ENCODE measurements around the gene NOL6. TPM values are rescaled to one million over a fixed set of nuclear protein-coding genes. Genes with fewer than 3 reads are reported as not detected.

Gene NOL6
- total RNA-seq, 1 experiment from 2014 or later, result 36.4 TPM

GRCh38 chr9:33463151-33463550 lies 10.6 kb downstream of the NOL6 start:
- TF ChIP-seq ATF3 (IDR thresholded peaks at IDR 0.05) (no peak), RAD21 (IDR thresholded peaks at IDR 0.05; ENCODE audit: low read depth) (no peak), SIN3A (IDR thresholded peaks at IDR 0.05; ENCODE audit: low read depth) (no peak), CEBPB (IDR thresholded peaks at IDR 0.05; ENCODE audit: low read depth) (no peak), EZH2phosphoT487 (IDR thresholded peaks at IDR 0.05; ENCODE audit: borderline replicate concordance) (no peak), JUND (IDR thresholded peaks at IDR 0.05) (no peak), ZBTB33 (IDR thresholded peaks at IDR 0.05; ENCODE audit: extremely low read depth, insufficient replicate concordance, low read length) (no peak), MAX (IDR thresholded peaks at IDR 0.05) (no peak), POLR2AphosphoS5 (IDR thresholded peaks at IDR 0.05; ENCODE audit: low read depth, low read length) (no peak), EGR1 (IDR thresholded peaks at IDR 0.05; ENCODE audit: low read depth) (no peak), POLR2A (IDR thresholded peaks at IDR 0.05; ENCODE audit: borderline replicate concordance, extremely low read depth, insufficient read depth, insufficient read length) (no peak), TCF7L2 (IDR thresholded peaks at IDR 0.05; ENCODE audit: borderline replicate concordance, extremely low read depth, insufficient read depth, insufficient read length) (no peak), SP1 (IDR thresholded peaks at IDR 0.05; ENCODE audit: low read depth) (no peak)
- TF ChIP-seq, protein P1, sequence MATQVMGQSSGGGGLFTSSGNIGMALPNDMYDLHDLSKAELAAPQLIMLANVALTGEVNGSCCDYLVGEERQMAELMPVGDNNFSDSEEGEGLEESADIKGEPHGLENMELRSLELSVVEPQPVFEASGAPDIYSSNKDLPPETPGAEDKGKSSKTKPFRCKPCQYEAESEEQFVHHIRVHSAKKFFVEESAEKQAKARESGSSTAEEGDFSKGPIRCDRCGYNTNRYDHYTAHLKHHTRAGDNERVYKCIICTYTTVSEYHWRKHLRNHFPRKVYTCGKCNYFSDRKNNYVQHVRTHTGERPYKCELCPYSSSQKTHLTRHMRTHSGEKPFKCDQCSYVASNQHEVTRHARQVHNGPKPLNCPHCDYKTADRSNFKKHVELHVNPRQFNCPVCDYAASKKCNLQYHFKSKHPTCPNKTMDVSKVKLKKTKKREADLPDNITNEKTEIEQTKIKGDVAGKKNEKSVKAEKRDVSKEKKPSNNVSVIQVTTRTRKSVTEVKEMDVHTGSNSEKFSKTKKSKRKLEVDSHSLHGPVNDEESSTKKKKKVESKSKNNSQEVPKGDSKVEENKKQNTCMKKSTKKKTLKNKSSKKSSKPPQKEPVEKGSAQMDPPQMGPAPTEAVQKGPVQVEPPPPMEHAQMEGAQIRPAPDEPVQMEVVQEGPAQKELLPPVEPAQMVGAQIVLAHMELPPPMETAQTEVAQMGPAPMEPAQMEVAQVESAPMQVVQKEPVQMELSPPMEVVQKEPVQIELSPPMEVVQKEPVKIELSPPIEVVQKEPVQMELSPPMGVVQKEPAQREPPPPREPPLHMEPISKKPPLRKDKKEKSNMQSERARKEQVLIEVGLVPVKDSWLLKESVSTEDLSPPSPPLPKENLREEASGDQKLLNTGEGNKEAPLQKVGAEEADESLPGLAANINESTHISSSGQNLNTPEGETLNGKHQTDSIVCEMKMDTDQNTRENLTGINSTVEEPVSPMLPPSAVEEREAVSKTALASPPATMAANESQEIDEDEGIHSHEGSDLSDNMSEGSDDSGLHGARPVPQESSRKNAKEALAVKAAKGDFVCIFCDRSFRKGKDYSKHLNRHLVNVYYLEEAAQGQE (IDR thresholded peaks at IDR 0.05; ENCODE audit: low read depth), result no peak
- Histone ChIP-seq H3K27ac (ENCODE audit: low read depth, low read length) (no peak overlapping the region), H3K9me2 (ENCODE audit: insufficient read depth) (no peaks in the 10 kb centered on the region), H4K20me1 (ENCODE audit: insufficient read depth) (no peaks in the 10 kb centered on the region), H3K79me2 (ENCODE audit: insufficient read depth, low read length) (no peaks in the 10 kb centered on the region; the same call in 1 of the 2 replicates), H3K9me3 (ENCODE audit: control insufficient read depth in 1 of 2, insufficient read depth in 1 of 2, low read depth in 1 of 2, low read length in 2 of 2) (no peaks in the 10 kb centered on the region), H3K36me3 (ENCODE audit: control insufficient read depth in 1 of 2, insufficient read depth in 2 of 2, low read length in 2 of 2) (peaks cover 33 to 66% of the 10 kb centered on the region in 2 experiments), H3K9ac (ENCODE audit: low read length) (no peak overlapping the region), H3K4me3 (replicated peaks in 1 of 2; ENCODE audit: low read depth in 1 of 2, low read length in 2 of 2) (no peak overlapping the region), H3K4me2 (ENCODE audit: low read length) (no peak overlapping the region), H3K4me1 (ENCODE audit: control insufficient read depth in 1 of 2, insufficient read depth in 2 of 2, low read length in 2 of 2) (peaks cover 15 to 29% of the 10 kb centered on the region in 2 experiments), H2AFZ (ENCODE audit: low read depth, low read length, poor library complexity, severe bottlenecking) (no peak overlapping the region), H3K27me3 (ENCODE audit: insufficient read depth, low read length) (no peaks in the 10 kb centered on the region)
- no TSS peak for BruUV-seq (replicated peaks)
- ATAC-seq (no peak), DNase-seq (ENCODE audit: low read depth, low spot score) (no peak)
- POLR2A ChIA-PET, result no interaction called here
- CTCF ChIA-PET, result interaction anchor here (1.0 to 3.7 kb wide), 4 partner anchors 10 to 48 kb away, joined by 3 to 15 read pairs (median 4); partner anchors contain the start of genes AQP3 and NOL6
- RAD21 ChIA-PET (ENCODE audit: low non-redundant PET in 1 of 2, low total read pairs in 2 of 2, uncharacterized antibody in 2 of 2, unreplicated experiment in 2 of 2), result no interaction called here
- intact Hi-C loops (cut with micrococcal nuclease), result no loop called here

Measured in HCT116 (cell line).